Measurements from ENCODE around the gene NRXN3. TPM values are rescaled to one million over a fixed set of nuclear protein-coding genes. Genes with fewer than 3 reads are reported as not detected.

The NRXN3 gene
- total RNA-seq, 5 donors from 2014 or later (not counting 1 experiment from before 2014, with no cell fraction given) = not detected

DNA sequence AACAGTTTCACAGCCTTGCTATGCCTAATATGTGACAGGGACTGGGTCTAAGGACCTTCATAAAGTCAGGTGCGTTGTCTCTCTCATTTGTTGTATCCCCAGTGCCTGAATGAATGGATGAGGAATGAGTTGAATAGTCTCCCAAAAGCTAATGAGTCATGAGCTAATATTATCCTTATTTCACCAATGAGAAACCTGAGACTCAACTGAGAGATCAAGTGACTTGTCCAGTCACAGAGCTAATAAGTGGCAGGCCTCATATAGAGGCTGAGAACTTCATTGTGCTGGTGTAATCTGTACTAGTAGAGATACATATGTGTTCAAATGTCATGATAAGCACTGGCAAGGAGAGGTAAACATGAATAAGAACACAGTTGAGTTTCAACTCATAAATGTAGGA lies 612.4 kb downstream of the NRXN3 start:
- no peak overlapping the region for H3K4me3 Mint-ChIP-seq
- ATAC-seq (replicated peaks in 1 of 4) = no peak
- no peaks in the 10 kb centered on the region for H3K36me3 Mint-ChIP-seq
- no peaks in the 10 kb centered on the region for H3K4me1 ChIP-seq (ENCODE audit: control insufficient read depth in 1 of 2, extremely low read depth in 1 of 2, insufficient read depth in 2 of 2, low read length in 2 of 2)
- no peak overlapping the region for H3K27ac Mint-ChIP-seq
- no peak overlapping the region for H3K27ac ChIP-seq (ENCODE audit: low read length)
- H3K4me3 ChIP-seq (ENCODE audit: control insufficient read depth in 1 of 2, extremely low read depth in 1 of 2, low read length in 1 of 2) = no peak overlapping the region
- CTCF ChIA-PET = no interaction called here
- no CpG with 5 or more reads among the region's 1 CpG for WGBS (ENCODE audit: insufficient coverage)
- no peaks in the 10 kb centered on the region for H3K4me1 Mint-ChIP-seq
- no peaks in the 10 kb centered on the region for H3K27me3 Mint-ChIP-seq
- POLR2A ChIA-PET = no interaction called here
- H3K9me3 Mint-ChIP-seq = peaks cover 4 to 11% (median 9%) of the 10 kb centered on the region in 3 donors
- no peaks in the 10 kb centered on the region for H3K9me3 ChIP-seq
- no peaks in the 10 kb centered on the region for H3K36me3 ChIP-seq (ENCODE audit: control insufficient read depth in 2 of 2, extremely low read depth in 1 of 2, insufficient read depth in 1 of 2, low read length in 1 of 2)
- DNase-seq = no peak
- H3K27me3 ChIP-seq (replicated peaks in 1 of 2; ENCODE audit: control insufficient read depth in 2 of 2, extremely low read depth in 1 of 2, insufficient read depth in 2 of 2, low read length in 1 of 2) = no peaks in the 10 kb centered on the region

DNA sequence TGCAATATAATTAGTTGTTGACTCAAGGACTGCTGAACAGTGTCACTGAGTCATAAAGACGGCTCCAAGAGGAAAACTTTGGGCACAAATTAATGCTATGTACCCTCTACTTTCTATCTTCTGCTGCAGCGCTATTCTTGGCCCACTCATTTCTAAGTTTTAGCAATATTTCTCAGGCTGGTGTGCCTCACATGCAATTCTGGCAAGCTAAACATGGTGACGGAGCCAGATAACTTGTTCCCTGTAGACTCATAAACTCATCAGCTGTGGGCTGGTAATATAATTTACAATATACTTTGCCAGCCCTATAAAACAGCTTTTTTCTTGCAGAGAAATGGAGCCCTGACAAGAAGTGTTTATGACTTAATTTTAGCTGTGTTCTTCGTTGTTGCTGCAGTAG lies 615.1 kb downstream of the NRXN3 start:
- Histone ChIP-seq H3K4me3 (ENCODE audit: control insufficient read depth in 1 of 2, extremely low read depth in 1 of 2, low read length in 1 of 2) (no peak overlapping the region), H3K27me3 (replicated peaks in 1 of 2; ENCODE audit: control insufficient read depth in 2 of 2, extremely low read depth in 1 of 2, insufficient read depth in 2 of 2, low read length in 1 of 2) (no peaks in the 10 kb centered on the region), H3K36me3 (ENCODE audit: control insufficient read depth in 2 of 2, extremely low read depth in 1 of 2, insufficient read depth in 1 of 2, low read length in 1 of 2) (no peaks in the 10 kb centered on the region), H3K9me3 (no peaks in the 10 kb centered on the region), H3K27ac (ENCODE audit: low read length) (no peak overlapping the region), H3K4me1 (ENCODE audit: control insufficient read depth in 1 of 2, extremely low read depth in 1 of 2, insufficient read depth in 2 of 2, low read length in 2 of 2) (no peaks in the 10 kb centered on the region)
- Mint-ChIP-seq H3K4me3 (no peak overlapping the region), H3K27me3 (no peaks in the 10 kb centered on the region), H3K36me3 (no peaks in the 10 kb centered on the region), H3K9me3 (peaks cover 4 to 9% (median 4%) of the 10 kb centered on the region in 3 donors), H3K4me1 (no peaks in the 10 kb centered on the region), H3K27ac (no peak overlapping the region)
- WGBS (ENCODE audit: insufficient coverage) = 82% methylated on average over 2 of the region's 4 CpGs
- ATAC-seq (replicated peaks in 1 of 4) (no peak), DNase-seq (no peak)
- CTCF ChIA-PET = no interaction called here
- POLR2A ChIA-PET = no interaction called here

DNA sequence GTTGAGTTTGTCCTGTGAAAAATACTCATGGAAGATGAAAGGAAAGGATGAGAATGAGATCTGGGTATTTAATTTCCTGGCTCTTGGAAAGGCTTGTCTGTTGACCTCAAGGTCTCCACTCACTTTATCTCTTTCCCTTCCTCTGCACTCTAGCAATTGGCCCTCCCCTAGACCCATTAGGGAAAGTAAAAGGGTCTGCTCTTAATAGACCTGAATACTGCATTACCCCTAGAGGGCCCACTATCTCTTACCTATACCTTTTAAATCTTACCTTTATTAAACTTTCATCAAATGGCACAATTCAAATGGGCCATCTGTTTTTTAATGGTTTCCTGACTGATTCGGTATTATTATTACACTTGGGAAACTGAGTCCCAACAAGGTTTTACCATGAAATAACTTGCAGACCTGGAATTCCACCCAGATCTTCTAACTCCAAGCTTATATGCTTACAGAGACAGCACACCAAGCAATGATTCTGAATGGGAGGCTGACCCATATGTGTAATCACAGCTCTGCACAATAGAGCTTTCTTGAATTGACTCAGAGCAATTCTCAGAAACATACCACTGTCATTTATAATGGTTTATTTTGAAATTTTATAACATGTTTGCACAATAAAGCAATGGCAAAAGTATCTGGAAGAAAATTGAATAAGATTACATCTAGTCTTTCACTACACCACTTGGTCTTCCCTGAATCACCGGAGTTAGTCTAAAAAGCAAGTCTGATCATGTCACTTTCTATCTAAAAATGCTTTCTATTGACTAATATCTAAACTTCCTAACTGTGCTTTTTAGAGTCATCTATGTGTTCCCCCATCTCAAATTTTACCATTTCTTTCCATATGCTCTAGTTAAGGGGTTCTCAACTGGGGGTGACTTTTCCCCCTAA lies 618.5 kb downstream of the NRXN3 start:
- H3K9me3 ChIP-seq = no peaks in the 10 kb centered on the region
- peaks cover 0 to 6% (median 1%) of the 10 kb centered on the region in 3 donors for H3K9me3 Mint-ChIP-seq
- no peak overlapping the region for H3K4me3 Mint-ChIP-seq
- no peak overlapping the region for H3K4me3 ChIP-seq (ENCODE audit: control insufficient read depth in 1 of 2, extremely low read depth in 1 of 2, low read length in 1 of 2)
- no CpG with 5 or more reads among the region's 2 CpGs for WGBS (ENCODE audit: insufficient coverage)
- no peak overlapping the region for H3K27ac Mint-ChIP-seq
- CTCF ChIA-PET = interaction anchor here in 1 of 2 donors (0.6 kb wide), 1 partner anchor 1161 kb away, joined by 3 read pairs; no protein-coding TSS in a partner anchor
- DNase-seq (no peak), ATAC-seq (replicated peaks in 1 of 4) (no peak)
- POLR2A ChIA-PET = no interaction called here
- H3K27me3 ChIP-seq (replicated peaks in 1 of 2; ENCODE audit: control insufficient read depth in 2 of 2, extremely low read depth in 1 of 2, insufficient read depth in 2 of 2, low read length in 1 of 2) = no peaks in the 10 kb centered on the region
- H3K36me3 ChIP-seq (ENCODE audit: control insufficient read depth in 2 of 2, extremely low read depth in 1 of 2, insufficient read depth in 1 of 2, low read length in 1 of 2) = no peaks in the 10 kb centered on the region
- no peaks in the 10 kb centered on the region for H3K4me1 Mint-ChIP-seq
- H3K27me3 Mint-ChIP-seq = no peaks in the 10 kb centered on the region
- no peaks in the 10 kb centered on the region for H3K36me3 Mint-ChIP-seq
- no peaks in the 10 kb centered on the region for H3K4me1 ChIP-seq (ENCODE audit: control insufficient read depth in 1 of 2, extremely low read depth in 1 of 2, insufficient read depth in 2 of 2, low read length in 2 of 2)
- H3K27ac ChIP-seq (ENCODE audit: low read length) = no peak overlapping the region

DNA sequence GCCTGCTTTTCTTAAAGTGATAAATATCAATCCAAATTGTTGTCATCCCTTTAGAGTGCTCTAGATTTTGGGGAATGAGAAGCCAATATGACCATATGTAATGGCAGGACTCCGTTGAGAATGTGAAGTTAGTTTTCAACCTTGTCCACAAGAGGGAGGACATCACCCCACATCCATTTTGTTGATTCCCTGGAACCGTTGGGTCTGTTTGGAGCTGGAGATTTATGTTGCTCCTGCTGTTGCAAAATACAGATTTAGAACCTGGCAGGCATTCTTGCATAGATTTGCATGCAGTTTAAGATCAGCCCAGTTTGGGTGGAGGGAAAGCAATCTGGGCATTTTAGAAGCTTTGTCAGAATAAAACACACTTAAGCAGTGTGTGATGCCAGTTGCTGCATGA lies 620.1 kb downstream of the NRXN3 start:
- POLR2A ChIA-PET = no interaction called here

DNA sequence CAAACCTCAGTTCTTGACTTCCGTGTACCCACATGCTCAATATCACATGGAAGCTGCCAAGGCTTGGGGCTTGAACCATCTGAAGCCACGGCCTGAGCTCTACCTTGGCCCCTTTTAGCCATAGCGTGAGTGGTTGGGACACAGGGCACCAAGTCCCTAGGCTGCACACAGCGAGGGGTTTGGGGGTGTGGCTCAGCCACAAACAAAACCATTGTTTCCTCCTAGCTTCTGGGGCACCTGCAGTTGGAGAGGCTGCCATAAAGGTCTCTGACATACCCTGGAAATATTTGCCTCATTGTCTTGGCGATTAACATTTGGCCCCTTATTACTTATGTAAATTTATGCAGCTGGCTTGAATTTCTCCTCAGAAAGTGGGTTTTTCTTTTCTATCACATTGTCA lies 628.6 kb downstream of the NRXN3 start:
- no peak overlapping the region for H3K27ac ChIP-seq (ENCODE audit: low read length)
- no peaks in the 10 kb centered on the region for H3K9me3 ChIP-seq
- no peaks in the 10 kb centered on the region for H3K36me3 ChIP-seq (ENCODE audit: control insufficient read depth in 2 of 2, extremely low read depth in 1 of 2, insufficient read depth in 1 of 2, low read length in 1 of 2)
- no peak overlapping the region for H3K4me3 ChIP-seq (ENCODE audit: control insufficient read depth in 1 of 2, extremely low read depth in 1 of 2, low read length in 1 of 2)
- POLR2A ChIA-PET = no interaction called here
- Mint-ChIP-seq H3K36me3 (no peaks in the 10 kb centered on the region), H3K4me1 (no peaks in the 10 kb centered on the region), H3K27ac (no peak overlapping the region), H3K4me3 (no peak overlapping the region), H3K27me3 (peaks cover 0 to 3% of the 10 kb centered on the region in 2 donors), H3K9me3 (peaks cover 5 to 17% (median 10%) of the 10 kb centered on the region in 3 donors)
- WGBS (ENCODE audit: insufficient coverage) = 71% methylated on average over 3 of the region's 5 CpGs
- ATAC-seq (replicated peaks in 1 of 4) (no peak), DNase-seq (no peak)
- CTCF ChIA-PET = no interaction called here
- no peaks in the 10 kb centered on the region for H3K4me1 ChIP-seq (ENCODE audit: control insufficient read depth in 1 of 2, extremely low read depth in 1 of 2, insufficient read depth in 2 of 2, low read length in 2 of 2)
- no peaks in the 10 kb centered on the region for H3K27me3 ChIP-seq (replicated peaks in 1 of 2; ENCODE audit: control insufficient read depth in 2 of 2, extremely low read depth in 1 of 2, insufficient read depth in 2 of 2, low read length in 1 of 2)

More for the DNA sequence above, 620.1 kb downstream of the NRXN3 start:
- no peak overlapping the region for H3K27ac Mint-ChIP-seq
- H3K9me3 Mint-ChIP-seq = no peaks in the 10 kb centered on the region
- DNase-seq (no peak), ATAC-seq (replicated peaks in 1 of 4) (no peak)
- H3K4me1 Mint-ChIP-seq = no peaks in the 10 kb centered on the region
- no peaks in the 10 kb centered on the region for H3K27me3 Mint-ChIP-seq
- Histone ChIP-seq H3K27me3 (replicated peaks in 1 of 2; ENCODE audit: control insufficient read depth in 2 of 2, extremely low read depth in 1 of 2, insufficient read depth in 2 of 2, low read length in 1 of 2) (no peaks in the 10 kb centered on the region), H3K36me3 (ENCODE audit: control insufficient read depth in 2 of 2, extremely low read depth in 1 of 2, insufficient read depth in 1 of 2, low read length in 1 of 2) (no peaks in the 10 kb centered on the region), H3K4me1 (ENCODE audit: control insufficient read depth in 1 of 2, extremely low read depth in 1 of 2, insufficient read depth in 2 of 2, low read length in 2 of 2) (no peaks in the 10 kb centered on the region), H3K27ac (ENCODE audit: low read length) (no peak overlapping the region), H3K9me3 (no peaks in the 10 kb centered on the region), H3K4me3 (ENCODE audit: control insufficient read depth in 1 of 2, extremely low read depth in 1 of 2, low read length in 1 of 2) (no peak overlapping the region)
- CTCF ChIA-PET = no interaction called here
- no CpG with 5 or more reads among the region's 2 CpGs for WGBS (ENCODE audit: insufficient coverage)
- no peak overlapping the region for H3K4me3 Mint-ChIP-seq
- H3K36me3 Mint-ChIP-seq = no peaks in the 10 kb centered on the region

DNA sequence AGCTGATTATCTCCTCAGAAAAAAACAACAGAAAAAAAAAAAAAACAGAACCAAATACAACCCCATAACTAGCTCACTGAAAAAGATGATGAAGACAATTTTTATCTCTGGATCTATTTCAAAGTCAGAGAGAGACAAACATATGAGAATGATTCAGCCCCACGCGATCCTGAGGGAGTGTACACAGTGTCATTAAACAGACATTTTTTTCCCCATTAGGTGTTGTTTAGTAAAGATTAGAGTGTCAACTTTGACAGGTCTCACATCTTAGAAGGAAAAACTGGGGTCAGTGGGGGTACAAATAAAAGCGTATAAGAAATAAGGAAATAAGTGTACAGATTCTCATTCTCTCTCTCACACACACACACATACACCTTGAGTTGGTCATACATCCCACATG lies 635.4 kb downstream of the NRXN3 start:
- Histone ChIP-seq H3K27me3 (replicated peaks in 1 of 2; ENCODE audit: control insufficient read depth in 2 of 2, extremely low read depth in 1 of 2, insufficient read depth in 2 of 2, low read length in 1 of 2) (no peaks in the 10 kb centered on the region), H3K4me3 (ENCODE audit: control insufficient read depth in 1 of 2, extremely low read depth in 1 of 2, low read length in 1 of 2) (no peak overlapping the region), H3K36me3 (ENCODE audit: control insufficient read depth in 2 of 2, extremely low read depth in 1 of 2, insufficient read depth in 1 of 2, low read length in 1 of 2) (no peaks in the 10 kb centered on the region), H3K27ac (ENCODE audit: low read length) (no peak overlapping the region), H3K4me1 (ENCODE audit: control insufficient read depth in 1 of 2, extremely low read depth in 1 of 2, insufficient read depth in 2 of 2, low read length in 2 of 2) (no peaks in the 10 kb centered on the region), H3K9me3 (no peaks in the 10 kb centered on the region)
- Mint-ChIP-seq H3K4me3 (no peak overlapping the region), H3K9me3 (peaks cover 0 to 17% (median 11%) of the 10 kb centered on the region in 3 donors), H3K36me3 (no peaks in the 10 kb centered on the region), H3K27ac (no peak overlapping the region), H3K27me3 (no peaks in the 10 kb centered on the region), H3K4me1 (peaks cover 0 to 6% (median 0%) of the 10 kb centered on the region in 3 donors)
- ATAC-seq (replicated peaks in 1 of 4) = no peak
- WGBS (ENCODE audit: insufficient coverage) = no CpG with 5 or more reads among the region's 3 CpGs
- ChIA-PET POLR2A (no interaction called here), CTCF (no interaction called here)
- DNase-seq = no peak
